HEK293 (cell line): ENCODE data around the gene NELL2.

ENCODE experiments used
- CTCF ChIA-PET: fragments of 350-600 bp; formaldehyde crosslinking; extraction: SDS; loops from one replicate; lab custom pipeline; 2021; ENCODE audit warnings: antibody characterized with exemption; lab: Yijun Ruan, JAX
- POLR2A ChIA-PET: fragments of 300-600 bp; formaldehyde crosslinking; extraction: SDS; loops from one replicate; lab custom pipeline; 2020; ENCODE audit warnings: antibody characterized with exemption, inconsistent platforms; lab: Yijun Ruan, JAX
- H3K27ac ChIP-seq: fragments of 200-500 bp; sonication (Bioruptor generic); 2 replicates; pipeline ENCODE4 v1.5.1; 2014; ENCODE audit warnings: low read depth, low read length, control low read depth, inconsistent platforms; ENCODE audit errors: extremely low read depth
- H3K36me3 ChIP-seq, 2 experiments: fragments of 200-500 bp in 1 of 2; sonication (Bioruptor generic) in 1 of 2; 1 replicate in 1 of 2; 2 replicates in 1 of 2; pipeline ENCODE4 v1.5.1; 2014 to 2017; ENCODE audit warnings: inconsistent platforms in 2 of 2, low read length in 2 of 2; ENCODE audit not compliant: control insufficient read depth in 2 of 2, insufficient read depth in 1 of 2
- H3K4me1 ChIP-seq: fragments of 200-500 bp; sonication (Bioruptor generic); 2 replicates; pipeline ENCODE4 v1.5.1; 2014; ENCODE audit warnings: mild to moderate bottlenecking, low read length, inconsistent platforms; ENCODE audit not compliant: control insufficient read depth, insufficient read depth
- H3K4me3 ChIP-seq: 2 replicates; pipeline ENCODE4 v1.5.1; 2011; ENCODE audit warnings: low read depth, mild to moderate bottlenecking, control low read depth, low read length, moderate library complexity
- H3K9me3 ChIP-seq: fragments of 200-500 bp; sonication (Bioruptor generic); 2 replicates; pipeline ENCODE4 v1.5.1; 2014; ENCODE audit warnings: low read depth, low read length, inconsistent platforms; ENCODE audit not compliant: control insufficient read depth, insufficient read depth
- GLI2 ChIP-seq: fragments of 450-650 bp; formaldehyde crosslinking; IDR thresholded peaks from 2 replicates; pipeline ENCODE4; 2017; ENCODE audit warnings: missing biosample characterization, missing genetic modification characterization, low read depth, borderline replicate concordance
- GLIS1 ChIP-seq: fragments of 450-650 bp; formaldehyde crosslinking; IDR thresholded peaks from 2 replicates; pipeline ENCODE4 v1.5.1; 2016; ENCODE audit warnings: missing biosample characterization, missing genetic modification characterization
- HIC1 ChIP-seq: fragments of 450-650 bp; formaldehyde crosslinking; IDR thresholded peaks from 2 replicates; pipeline ENCODE4 v1.5.1; 2016; ENCODE audit warnings: missing biosample characterization, missing genetic modification characterization
- IKZF3 ChIP-seq: fragments of 450-650 bp; IDR thresholded peaks from 2 replicates; pipeline ENCODE4 v1.5.0; 2018; ENCODE audit warnings: missing biosample characterization, mild to moderate bottlenecking, missing genetic modification characterization, moderate library complexity
- KLF8 ChIP-seq: fragments of 450-650 bp; formaldehyde crosslinking; IDR thresholded peaks from 2 replicates; pipeline ENCODE4 v1.5.1; 2016; ENCODE audit warnings: missing biosample characterization, missing genetic modification characterization
- PRDM2 ChIP-seq: fragments of 450-650 bp; formaldehyde crosslinking; IDR thresholded peaks from 2 replicates; pipeline ENCODE4 v1.5.1; 2016; ENCODE audit warnings: missing biosample characterization, missing genetic modification characterization, borderline replicate concordance
- RBAK ChIP-seq: fragments of 450-650 bp; formaldehyde crosslinking; IDR thresholded peaks from 2 replicates; pipeline ENCODE4 v1.5.1; 2016; ENCODE audit warnings: missing biosample characterization, missing genetic modification characterization
- SETDB1 ChIP-seq: IDR thresholded peaks from one replicate; pipeline ENCODE4 v1.6.1; 2017; ENCODE audit warnings: mild to moderate bottlenecking, low read length, moderate library complexity, mixed read lengths; ENCODE audit not compliant: insufficient read length
- ZBTB1 ChIP-seq: fragments of 450-650 bp; formaldehyde crosslinking; IDR thresholded peaks from 2 replicates; pipeline ENCODE4 v1.5.1; 2016; ENCODE audit warnings: missing biosample characterization, missing genetic modification characterization
- ZBTB17 ChIP-seq: fragments of 450-650 bp; formaldehyde crosslinking; IDR thresholded peaks from 2 replicates; pipeline ENCODE4 v1.5.1; 2016; ENCODE audit warnings: missing biosample characterization, missing genetic modification characterization
- ZNF121 ChIP-seq: fragments of 450-650 bp; formaldehyde crosslinking; IDR thresholded peaks from 2 replicates; pipeline ENCODE4 v1.5.1; 2016; ENCODE audit warnings: missing biosample characterization, missing genetic modification characterization
- ZNF239 ChIP-seq: fragments of 450-650 bp; formaldehyde crosslinking; IDR thresholded peaks from 2 replicates; pipeline ENCODE4 v1.5.1; 2016; ENCODE audit warnings: missing biosample characterization, missing genetic modification characterization
- ZNF311 ChIP-seq: fragments of 450-650 bp; formaldehyde crosslinking; IDR thresholded peaks from 2 replicates; pipeline ENCODE4 v1.5.1; 2017; ENCODE audit warnings: missing biosample characterization, missing genetic modification characterization, borderline replicate concordance
- ZNF426 ChIP-seq: fragments of 450-650 bp; formaldehyde crosslinking; IDR thresholded peaks from 2 replicates; pipeline ENCODE4 v1.5.1; 2017; ENCODE audit warnings: missing biosample characterization, missing genetic modification characterization, mild to moderate bottlenecking, inconsistent platforms, moderate library complexity
- ZNF623 ChIP-seq: fragments of 450-650 bp; formaldehyde crosslinking; IDR thresholded peaks from 2 replicates; pipeline ENCODE4 v1.5.1; 2016; ENCODE audit warnings: missing biosample characterization, missing genetic modification characterization
- ZNF624 ChIP-seq: fragments of 450-650 bp; formaldehyde crosslinking; IDR thresholded peaks from 2 replicates; pipeline ENCODE4 v1.5.1; 2017; ENCODE audit warnings: missing biosample characterization, missing genetic modification characterization
- ZNF843 ChIP-seq: fragments of 450-650 bp; formaldehyde crosslinking; IDR thresholded peaks from 2 replicates; pipeline ENCODE4 v1.5.1; 2016; ENCODE audit warnings: missing biosample characterization, missing genetic modification characterization
- ZSCAN5A ChIP-seq: fragments of 450-650 bp; formaldehyde crosslinking; IDR thresholded peaks from 2 replicates; pipeline ENCODE4 v1.5.1; 2016; ENCODE audit warnings: missing biosample characterization, missing genetic modification characterization

Gene NELL2

GRCh38 chr12:44795970-44796369 is 80.1 kb downstream of the NELL2 start (continued):
- TF ChIP-seq ZNF624 (tag by site-specific recombination) (no peak), RBAK (tag by site-specific recombination) (no peak), ZBTB17 (tag by site-specific recombination) (no peak), ZNF426 (tag by site-specific recombination) (no peak)

- Histone ChIP-seq H3K36me3 (no peaks in the 10 kb centered on the region), H3K4me1 (no peaks in the 10 kb centered on the region), H3K4me3 (no peak overlapping the region), H3K27ac (no peak overlapping the region), H3K9me3 (no peaks in the 10 kb centered on the region)
- no peak for TF ChIP-seq SETDB1
- CTCF ChIA-PET: no interaction called here
- POLR2A ChIA-PET: no interaction called here
These were observed 87.4 kb downstream of the NELL2 start for GRCh38 chr12:44788731-44789130.

GRCh38 chr12:44780221-44780790 is 95.8 kb downstream of the NELL2 start:
- POLR2A ChIA-PET: no interaction called here

More at GRCh38 chr12:44780221-44780790, 95.8 kb downstream of the NELL2 start:
- no peak overlapping the region for H3K27ac ChIP-seq
- no peak overlapping the region for H3K4me3 ChIP-seq
- H3K4me1 ChIP-seq: no peaks in the 10 kb centered on the region
- CTCF ChIA-PET: interaction anchor here (0.6 to 1.0 kb wide), 2 partner anchors 168 to 1503 kb away, joined by 3 to 5 read pairs; no protein-coding TSS in a partner anchor
- no peaks in the 10 kb centered on the region for H3K9me3 ChIP-seq
- H3K36me3 ChIP-seq: no peaks in the 10 kb centered on the region
- TF ChIP-seq ZNF623 (tag by site-specific recombination): no peak
- no peak for TF ChIP-seq ZNF843 (tag by site-specific recombination)
- TF ChIP-seq SETDB1: no peak
- TF ChIP-seq ZNF311: no peak
- no peak for TF ChIP-seq PRDM2
- TF ChIP-seq ZBTB1 (tag by site-specific recombination): no peak
- no peak for TF ChIP-seq ZNF121 (tag by site-specific recombination)
- no peak for TF ChIP-seq ZBTB17 (tag by site-specific recombination)
- no peak for TF ChIP-seq ZNF239 (tag by site-specific recombination)
- no peak for TF ChIP-seq IKZF3 (tag by site-specific recombination)
- TF ChIP-seq KLF8 (tag by site-specific recombination): no peak
- TF ChIP-seq GLIS1 (tag by site-specific recombination): no peak
- TF ChIP-seq HIC1 (tag by site-specific recombination): no peak
- TF ChIP-seq GLI2: no peak
- no peak for TF ChIP-seq ZSCAN5A (tag by site-specific recombination)
